HepG2 (cell line): ENCODE measurements around the gene MS4A2.
"Not testable (repeated sequence)": the region's sequence is repeated elsewhere in the genome, so short reads cannot be mapped to it uniquely, and the experiment has no call there.

Experiments
- CHD2 ChIP-seq: IDR thresholded peaks from 2 replicates; pipeline ENCODE4 v1.6.1; 2011; ENCODE audit warnings: low read depth, low read length, improper control_type of control experiment
- EP300 ChIP-seq, 3 experiments: sonication (generic) in 1 of 3; formaldehyde crosslinking in 1 of 3; IDR thresholded peaks; 2 replicates each; pipeline versions ENCODE4 v1.5.1 to v1.6.1; 2011 to 2020; ENCODE audit warnings: low read depth in 2 of 3, low read length in 2 of 3, borderline replicate concordance in 1 of 3, improper control_type of control experiment in 1 of 3, mild to moderate bottlenecking in 1 of 3, missing genetic modification reagents in 1 of 3, moderate library complexity in 1 of 3
- ETV6 ChIP-seq: sonication (generic); formaldehyde crosslinking; conservative IDR thresholded peaks from 2 replicates; pipeline ENCODE4 v1.4.0; 2020; ENCODE audit warnings: missing genetic modification reagents
- POLR2A ChIP-seq, 2 experiments: IDR thresholded peaks; 2 replicates each; pipeline ENCODE4 v1.6.1; 2011; ENCODE audit warnings: low read depth in 2 of 2, low read length in 2 of 2, mild to moderate bottlenecking in 1 of 2, moderate library complexity in 1 of 2; ENCODE audit not compliant: insufficient read depth in 1 of 2
- TBX3 ChIP-seq: fragments of 450-650 bp; IDR thresholded peaks from 2 replicates; pipeline ENCODE4 v1.6.1; 2017; ENCODE audit warnings: antibody characterized with exemption, mild to moderate bottlenecking, inconsistent platforms, borderline replicate concordance
- TEAD2 ChIP-seq: sonication (generic); formaldehyde crosslinking; IDR thresholded peaks from 2 replicates; pipeline ENCODE4 v1.9.0; 2021; ENCODE audit warnings: missing genetic modification reagents
- ZNF10 ChIP-seq: sonication (generic); formaldehyde crosslinking; IDR thresholded peaks from 2 replicates; pipeline ENCODE4 v1.4.0; 2020; ENCODE audit warnings: mild to moderate bottlenecking, low read depth, missing genetic modification reagents, borderline replicate concordance
- TF ChIP-seq, protein P1 (sequence below): sonication (generic); formaldehyde crosslinking; IDR thresholded peaks from 2 replicates; pipeline ENCODE4 v1.8.0; 2022; ENCODE audit warnings: mild to moderate bottlenecking, missing genetic modification reagents; ENCODE audit not compliant: insufficient replicate concordance

- TF ChIP-seq TEAD2; POLR2A (IDR thresholded peaks at IDR 0.05; ENCODE audit: insufficient read depth in 1 of 2, low read depth in 2 of 2, low read length in 2 of 2); ZNF10; ETV6; TBX3; CHD2; EP300 (IDR thresholded peaks at IDR 0.05; ENCODE audit: low read depth in 2 of 2, low read length in 2 of 2); EP300 (CRISPR knock-in tag; IDR thresholded peaks at IDR 0.05; ENCODE audit: borderline replicate concordance): not testable (repeated sequence)
- TF ChIP-seq, protein P1, sequence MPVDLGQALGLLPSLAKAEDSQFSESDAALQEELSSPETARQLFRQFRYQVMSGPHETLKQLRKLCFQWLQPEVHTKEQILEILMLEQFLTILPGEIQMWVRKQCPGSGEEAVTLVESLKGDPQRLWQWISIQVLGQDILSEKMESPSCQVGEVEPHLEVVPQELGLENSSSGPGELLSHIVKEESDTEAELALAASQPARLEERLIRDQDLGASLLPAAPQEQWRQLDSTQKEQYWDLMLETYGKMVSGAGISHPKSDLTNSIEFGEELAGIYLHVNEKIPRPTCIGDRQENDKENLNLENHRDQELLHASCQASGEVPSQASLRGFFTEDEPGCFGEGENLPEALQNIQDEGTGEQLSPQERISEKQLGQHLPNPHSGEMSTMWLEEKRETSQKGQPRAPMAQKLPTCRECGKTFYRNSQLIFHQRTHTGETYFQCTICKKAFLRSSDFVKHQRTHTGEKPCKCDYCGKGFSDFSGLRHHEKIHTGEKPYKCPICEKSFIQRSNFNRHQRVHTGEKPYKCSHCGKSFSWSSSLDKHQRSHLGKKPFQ (CRISPR knock-in tag): not testable (repeated sequence)
Observed at GRCh38 chr11:60050839-60051238, 37.6 kb upstream of the MS4A2 start.
